ENCODE measurements around the gene ZDHHC19.
"Not testable (repeated sequence)": the region's sequence is repeated elsewhere in the genome, so short reads cannot be mapped to it uniquely, and the experiment has no call there.

ZDHHC19 gene

DNA sequence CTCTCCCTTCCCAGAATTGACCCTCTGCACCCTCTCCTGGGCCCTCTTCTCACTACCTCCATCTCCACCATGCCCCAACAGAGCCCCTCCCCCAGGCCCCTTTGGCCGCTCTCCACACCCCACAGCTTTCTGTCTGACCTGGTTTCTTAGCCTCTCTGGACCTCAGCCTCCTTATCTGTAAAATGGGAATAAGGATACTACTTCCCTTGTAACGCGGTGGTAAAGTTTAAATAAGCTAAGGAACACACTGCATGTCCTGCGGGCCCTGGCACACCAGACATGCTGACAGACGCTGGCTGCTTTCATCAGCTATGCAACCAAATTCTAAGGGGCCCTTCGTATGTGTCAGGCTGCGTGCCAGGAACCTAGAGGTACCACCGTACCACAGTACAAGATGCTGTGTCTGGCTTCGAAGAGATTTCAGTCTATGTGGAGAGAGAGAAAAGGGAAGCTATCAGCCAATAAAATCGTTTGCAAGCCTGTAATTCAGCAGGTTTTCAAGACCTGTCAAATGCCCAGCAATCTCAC is 4.4 kb upstream of the ZDHHC19 start:
- TF ChIP-seq POLR2A (IDR thresholded peaks at IDR 0.05; ENCODE audit: extremely low read depth, insufficient read length): no peak
- no peak for TF ChIP-seq MYC (IDR thresholded peaks at IDR 0.05; ENCODE audit: low read depth, low read length)
- TF ChIP-seq, protein P1, sequence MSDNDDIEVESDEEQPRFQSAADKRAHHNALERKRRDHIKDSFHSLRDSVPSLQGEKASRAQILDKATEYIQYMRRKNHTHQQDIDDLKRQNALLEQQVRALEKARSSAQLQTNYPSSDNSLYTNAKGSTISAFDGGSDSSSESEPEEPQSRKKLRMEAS (IDR thresholded peaks at IDR 0.05; ENCODE audit: low read depth, low read length): no peak
- TF ChIP-seq, protein P2, sequence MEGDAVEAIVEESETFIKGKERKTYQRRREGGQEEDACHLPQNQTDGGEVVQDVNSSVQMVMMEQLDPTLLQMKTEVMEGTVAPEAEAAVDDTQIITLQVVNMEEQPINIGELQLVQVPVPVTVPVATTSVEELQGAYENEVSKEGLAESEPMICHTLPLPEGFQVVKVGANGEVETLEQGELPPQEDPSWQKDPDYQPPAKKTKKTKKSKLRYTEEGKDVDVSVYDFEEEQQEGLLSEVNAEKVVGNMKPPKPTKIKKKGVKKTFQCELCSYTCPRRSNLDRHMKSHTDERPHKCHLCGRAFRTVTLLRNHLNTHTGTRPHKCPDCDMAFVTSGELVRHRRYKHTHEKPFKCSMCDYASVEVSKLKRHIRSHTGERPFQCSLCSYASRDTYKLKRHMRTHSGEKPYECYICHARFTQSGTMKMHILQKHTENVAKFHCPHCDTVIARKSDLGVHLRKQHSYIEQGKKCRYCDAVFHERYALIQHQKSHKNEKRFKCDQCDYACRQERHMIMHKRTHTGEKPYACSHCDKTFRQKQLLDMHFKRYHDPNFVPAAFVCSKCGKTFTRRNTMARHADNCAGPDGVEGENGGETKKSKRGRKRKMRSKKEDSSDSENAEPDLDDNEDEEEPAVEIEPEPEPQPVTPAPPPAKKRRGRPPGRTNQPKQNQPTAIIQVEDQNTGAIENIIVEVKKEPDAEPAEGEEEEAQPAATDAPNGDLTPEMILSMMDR (IDR thresholded peaks at IDR 0.05; ENCODE audit: low read depth, low read length): no peak

DNA sequence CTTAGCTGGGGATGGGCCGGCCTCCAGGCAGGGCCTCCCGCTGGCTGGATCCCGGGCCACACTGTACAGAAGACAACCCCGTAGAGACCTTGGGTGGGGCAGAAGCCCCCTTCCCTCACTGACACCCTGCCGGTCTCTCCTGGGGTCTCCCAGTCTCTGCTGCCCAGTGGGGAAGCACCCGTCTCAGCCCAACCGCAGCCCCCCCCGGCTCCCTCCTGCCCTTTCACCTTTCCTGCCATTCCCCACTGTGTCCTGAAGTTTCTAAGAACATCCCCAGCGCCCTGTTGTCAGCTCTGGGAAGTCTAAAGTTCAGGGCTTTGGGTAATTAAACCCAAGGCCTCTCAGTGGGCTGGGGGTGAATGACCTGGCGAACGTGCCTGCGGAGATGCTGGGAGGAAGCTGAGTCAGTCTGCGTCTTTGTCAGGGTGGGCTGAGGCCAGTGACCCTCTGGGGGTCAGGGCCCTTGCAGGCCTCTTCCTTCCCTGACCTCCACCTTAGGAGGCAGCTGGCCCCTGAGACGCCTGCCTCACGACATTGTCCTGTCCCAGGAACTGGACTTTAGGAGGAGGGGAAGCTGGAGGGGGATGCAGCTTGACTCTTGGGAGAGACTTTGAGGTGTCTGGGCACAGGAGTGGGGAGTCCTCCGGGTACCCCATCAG is 3.7 kb upstream of the ZDHHC19 start:
- DNase-seq (ENCODE audit: low read depth): no peak
- TF ChIP-seq, protein P1 (IDR thresholded peaks at IDR 0.05; ENCODE audit: low read depth, low read length): no peak
- TF ChIP-seq MYC (IDR thresholded peaks at IDR 0.05; ENCODE audit: low read depth, low read length) (no peak), POLR2A (IDR thresholded peaks at IDR 0.05; ENCODE audit: extremely low read depth, insufficient read length) (no peak)
- TF ChIP-seq, protein P2 (IDR thresholded peaks at IDR 0.05; ENCODE audit: low read depth, low read length): no peak
- no peak overlapping the region for H3K4me3 ChIP-seq (ENCODE audit: low read depth, low read length)

More for the DNA sequence above, 4.4 kb upstream of the ZDHHC19 start:
- peak; percentile 34 for DNase-seq (ENCODE audit: low read depth)
- no peak overlapping the region for H3K4me3 ChIP-seq (ENCODE audit: low read depth, low read length)

DNA sequence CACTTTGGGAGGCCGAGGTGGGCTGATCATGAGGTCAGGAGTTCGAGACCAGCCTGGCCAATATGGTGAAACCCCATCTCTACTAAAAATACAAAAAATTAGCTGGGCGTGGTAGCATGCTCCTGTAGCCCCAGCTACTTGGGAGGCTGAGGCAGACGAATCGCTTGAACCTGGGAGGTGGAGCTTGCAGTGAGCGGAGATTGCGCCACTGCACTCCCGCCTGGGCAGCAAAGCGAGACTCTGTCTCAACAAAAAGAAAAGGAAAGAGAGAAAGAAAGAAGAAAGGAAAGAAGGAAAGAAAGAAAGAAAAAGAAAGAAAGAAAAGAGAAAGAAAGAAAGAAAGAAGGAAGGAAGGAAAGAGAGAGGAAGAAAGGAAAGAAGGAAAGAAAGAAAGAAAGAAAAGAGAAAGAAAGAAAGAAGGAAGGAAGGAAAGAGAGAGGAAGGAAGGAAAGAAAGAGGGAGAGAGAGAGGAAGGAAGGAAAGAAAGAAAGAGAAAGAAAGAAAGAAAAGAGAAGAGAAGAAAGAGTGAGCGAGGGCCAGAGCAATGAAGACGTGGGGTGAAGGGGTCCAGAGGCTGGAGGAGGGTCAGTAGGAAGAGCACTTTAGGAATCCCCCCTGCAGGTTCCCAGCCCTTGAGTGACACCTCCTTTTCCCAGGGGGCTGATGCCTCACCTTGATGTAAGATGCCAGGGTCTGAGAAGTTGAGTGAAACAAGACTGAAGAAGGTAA is 1.1 kb downstream of the ZDHHC19 start:
- not testable (repeated sequence) for H3K4me3 ChIP-seq (ENCODE audit: low read depth, low read length); DNase-seq (ENCODE audit: low read depth)

DNA sequence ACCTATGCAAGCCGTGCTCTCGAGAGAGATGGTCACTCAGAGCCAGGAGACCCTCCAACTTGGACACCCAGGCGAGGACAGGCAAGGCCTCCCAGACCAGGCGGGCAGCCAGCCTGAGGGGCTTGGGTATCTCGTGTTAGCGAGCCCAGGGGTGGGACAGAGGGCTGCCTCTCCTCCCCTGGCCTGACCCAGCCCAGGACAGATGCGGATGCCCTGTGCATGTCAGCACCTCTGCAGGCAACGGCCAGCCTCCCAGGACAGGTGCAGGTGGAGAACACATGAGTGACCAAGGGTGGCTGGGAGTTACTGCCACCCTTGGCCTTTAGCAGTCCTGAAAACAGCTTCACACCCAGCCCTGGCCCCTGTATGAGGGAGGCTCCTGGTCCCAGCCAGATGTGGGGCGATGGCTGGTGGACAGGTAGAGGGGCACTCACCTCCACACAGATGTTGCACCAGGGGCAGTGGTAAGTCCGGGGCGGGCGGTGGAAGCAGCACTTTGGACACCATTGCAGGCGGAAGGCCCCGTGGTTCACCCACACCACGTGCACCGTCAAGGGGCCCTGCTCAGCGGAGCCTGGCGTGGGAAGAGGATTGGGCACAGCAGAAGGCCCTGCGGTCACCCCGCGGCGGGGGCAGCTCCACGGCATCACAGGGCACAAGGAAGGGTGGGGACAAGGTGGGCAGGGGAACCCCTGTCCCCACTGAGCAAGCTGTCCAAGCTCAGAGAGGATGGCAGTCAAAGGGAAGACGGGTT is 2.1 kb downstream of the ZDHHC19 start:
- DNase-seq (ENCODE audit: low read depth): no peak
- TF ChIP-seq POLR2A (IDR thresholded peaks at IDR 0.05; ENCODE audit: extremely low read depth, insufficient read length): no peak
- TF ChIP-seq, protein P1 (IDR thresholded peaks at IDR 0.05; ENCODE audit: low read depth, low read length): no peak
- TF ChIP-seq, protein P2 (IDR thresholded peaks at IDR 0.05; ENCODE audit: low read depth, low read length): no peak
- no peak for TF ChIP-seq MYC (IDR thresholded peaks at IDR 0.05; ENCODE audit: low read depth, low read length)
- H3K4me3 ChIP-seq (ENCODE audit: low read depth, low read length): no peak overlapping the region

DNA sequence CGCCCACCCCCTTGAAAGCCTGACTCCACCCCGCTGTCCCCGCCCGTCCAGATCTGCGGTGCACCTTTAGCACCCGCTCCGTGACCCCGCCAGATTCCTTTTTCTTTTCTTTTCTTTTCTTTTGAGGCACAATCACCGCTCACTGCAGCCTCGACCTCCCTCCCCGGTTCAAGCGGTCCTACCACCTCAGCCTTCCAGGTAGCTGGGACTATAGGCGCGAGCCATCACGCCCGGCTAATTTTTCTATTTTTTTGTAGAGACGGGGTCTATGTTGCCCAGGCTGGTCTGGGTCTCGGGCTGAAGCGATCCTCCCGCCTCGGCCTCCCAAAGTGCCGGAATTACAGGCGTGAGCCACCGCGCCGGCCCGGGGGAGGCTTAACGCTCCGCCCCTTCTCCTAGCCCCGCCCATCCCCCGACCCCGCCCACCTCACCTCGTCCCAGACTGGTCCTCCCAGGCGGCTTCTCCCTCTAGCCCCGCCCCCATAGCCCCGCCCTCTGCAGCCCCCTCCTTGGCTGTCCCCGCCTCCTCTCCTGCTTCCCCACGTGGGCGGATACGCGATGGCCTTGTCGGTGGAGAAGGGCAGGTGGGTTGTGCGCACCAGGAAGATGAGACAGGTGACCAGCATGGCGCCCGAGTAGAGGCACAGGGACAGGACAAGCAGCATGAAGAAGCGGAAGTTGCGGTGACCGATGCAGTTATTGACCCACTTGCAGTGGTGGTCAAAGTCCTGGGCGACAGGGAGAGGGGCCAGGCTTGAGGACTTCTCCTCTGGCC is 3.2 kb downstream of the ZDHHC19 start:
- no peak overlapping the region for H3K4me3 ChIP-seq (ENCODE audit: low read depth, low read length)
- TF ChIP-seq POLR2A (IDR thresholded peaks at IDR 0.05; ENCODE audit: extremely low read depth, insufficient read length) (no peak), MYC (IDR thresholded peaks at IDR 0.05; ENCODE audit: low read depth, low read length) (no peak)
- TF ChIP-seq, protein P1 (IDR thresholded peaks at IDR 0.05; ENCODE audit: low read depth, low read length): no peak
- no peak for DNase-seq (ENCODE audit: low read depth)

DNA sequence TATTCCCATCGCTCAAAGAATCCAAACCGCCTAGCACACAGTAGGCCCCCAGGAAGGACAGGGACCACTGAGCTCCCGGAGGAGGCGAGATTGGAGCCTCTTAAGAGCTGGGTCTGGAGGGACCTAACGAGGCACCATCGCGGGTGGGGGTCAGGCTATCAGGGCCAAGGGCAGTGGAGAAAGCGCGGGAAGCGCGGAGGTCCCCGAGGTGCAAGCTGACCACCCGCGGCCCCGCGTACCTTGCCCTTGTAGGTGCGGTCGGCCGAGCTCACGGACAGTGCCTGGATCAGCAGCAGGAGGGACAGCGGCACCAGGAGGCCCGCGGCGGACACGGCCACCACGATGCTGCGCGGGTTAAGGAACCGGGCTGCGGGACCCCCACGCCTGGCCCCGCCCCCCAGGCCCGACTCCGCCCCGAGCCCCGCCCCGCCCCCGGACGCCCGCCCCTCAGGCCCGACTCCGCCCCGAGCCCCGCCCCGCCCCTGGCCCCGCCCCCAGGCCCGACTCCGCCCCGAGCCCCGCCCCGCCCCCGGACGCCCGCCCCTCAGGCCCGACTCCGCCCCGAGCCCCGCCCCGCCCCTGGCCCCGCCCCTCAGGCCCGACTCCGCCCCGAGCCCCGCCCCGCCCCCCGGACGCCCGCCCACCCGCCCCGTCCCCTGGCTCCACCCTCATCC is 3.9 kb downstream of the ZDHHC19 start:
- no peak for DNase-seq (ENCODE audit: low read depth)
- TF ChIP-seq, protein P2 (IDR thresholded peaks at IDR 0.05; ENCODE audit: low read depth, low read length): no peak
- TF ChIP-seq POLR2A (IDR thresholded peaks at IDR 0.05; ENCODE audit: extremely low read depth, insufficient read length): no peak
- TF ChIP-seq MYC (IDR thresholded peaks at IDR 0.05; ENCODE audit: low read depth, low read length): no peak
- TF ChIP-seq, protein P1 (IDR thresholded peaks at IDR 0.05; ENCODE audit: low read depth, low read length): no peak
- H3K4me3 ChIP-seq (ENCODE audit: low read depth, low read length): no peak overlapping the region

DNA sequence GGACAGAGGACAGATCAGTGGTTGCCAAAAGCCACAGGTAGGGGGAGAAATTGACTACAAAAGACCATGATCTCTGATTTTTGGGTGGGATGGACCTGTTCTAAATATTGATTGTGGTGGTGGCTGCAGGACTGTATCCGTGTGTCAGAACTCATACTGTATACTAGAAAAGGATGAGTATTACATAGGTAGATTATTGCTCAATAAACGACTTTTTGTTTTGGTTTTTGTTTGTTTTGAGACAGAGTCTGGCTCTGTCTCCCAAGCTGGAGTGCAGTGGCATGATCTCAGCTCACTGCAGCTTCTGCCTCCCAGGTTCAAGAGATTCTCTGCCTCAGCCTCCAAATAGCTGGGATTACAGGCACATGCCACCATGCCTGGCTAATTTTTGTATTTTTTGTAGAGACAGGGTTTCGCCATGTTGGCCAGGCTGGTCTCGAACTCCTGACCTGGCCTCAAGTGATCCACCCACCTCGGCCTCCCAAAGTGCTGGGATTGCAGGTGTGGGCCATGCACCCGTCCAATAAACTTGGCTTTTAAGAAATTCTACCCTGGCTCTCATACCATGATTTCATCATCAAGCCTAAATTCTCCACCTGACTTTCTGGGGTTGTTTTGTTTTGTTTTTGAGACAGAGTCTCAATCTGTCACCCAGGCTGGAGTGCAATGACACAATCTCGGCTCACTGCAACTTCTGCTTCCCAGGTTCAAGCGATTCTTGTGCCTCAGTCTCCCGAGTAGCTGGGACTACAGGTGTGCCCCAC is 5.6 kb downstream of the ZDHHC19 start:
- DNase-seq (ENCODE audit: low read depth); H3K4me3 ChIP-seq (ENCODE audit: low read depth, low read length): not testable (repeated sequence)

All from NB4 (cell line).